ENCODE data around the gene PKD1. TPM values are rescaled to one million over a fixed set of nuclear protein-coding genes. Genes with fewer than 3 reads are reported as not detected.

Gene PKD1
- total RNA-seq, 1 experiment from 2014 or later, result 82.0 TPM

DNA sequence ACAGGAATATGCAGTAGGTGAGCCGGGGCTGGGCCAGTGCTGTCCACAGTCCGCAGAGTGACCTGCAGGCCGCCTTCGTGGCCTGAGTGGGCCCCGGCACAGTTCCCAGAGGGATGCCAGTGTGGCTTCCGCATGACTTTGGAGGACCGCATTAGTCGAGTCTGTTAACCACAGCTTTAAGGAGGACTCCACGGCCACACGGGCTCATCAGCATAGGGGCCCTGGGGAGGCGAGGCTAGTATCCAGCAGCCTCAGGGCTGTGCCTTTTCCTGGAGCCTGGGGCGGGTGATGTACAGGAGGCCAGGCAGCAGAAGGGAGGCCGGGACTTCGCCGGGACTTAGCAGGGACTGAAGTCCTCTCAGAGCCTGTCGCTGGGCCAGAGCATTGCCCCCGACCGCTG, 74.7 kb downstream of the PKD1 start:
- BruUV-seq (replicated peaks), result no TSS peak
- no peak for TF ChIP-seq CTCF (IDR thresholded peaks at IDR 0.05; ENCODE audit: unreplicated experiment)
- intact Hi-C loops (cut with micrococcal nuclease; ENCODE audit: unreplicated experiment), result no loop called here
- Mint-ChIP-seq H3K27me3 (ENCODE audit: unreplicated experiment) (no peaks in the 10 kb centered on the region), H3K4me1 (ENCODE audit: low read depth, unreplicated experiment) (no peaks in the 10 kb centered on the region), H3K36me3 (ENCODE audit: insufficient read depth, unreplicated experiment) (peaks cover 33% of the 10 kb centered on the region), H3K9me3 (ENCODE audit: low read depth, unreplicated experiment) (no peaks in the 10 kb centered on the region), H3K4me3 (ENCODE audit: low read depth, unreplicated experiment) (no peak overlapping the region), H3K27ac (ENCODE audit: unreplicated experiment) (no peak overlapping the region)
- CTCF ChIA-PET, result no interaction called here
- DNase-seq, result no peak

- no TSS peak for BruUV-seq (replicated peaks)
- CTCF ChIA-PET, result no interaction called here
- no peak for TF ChIP-seq CTCF (IDR thresholded peaks at IDR 0.05; ENCODE audit: unreplicated experiment)
- no peak for DNase-seq
- H3K27me3 Mint-ChIP-seq (ENCODE audit: unreplicated experiment), result no peaks in the 10 kb centered on the region
- no peak overlapping the region for H3K4me3 Mint-ChIP-seq (ENCODE audit: low read depth, unreplicated experiment)
- no peak overlapping the region for H3K27ac Mint-ChIP-seq (ENCODE audit: unreplicated experiment)
- intact Hi-C loops (cut with micrococcal nuclease; ENCODE audit: unreplicated experiment), result no loop called here
- no peaks in the 10 kb centered on the region for H3K9me3 Mint-ChIP-seq (ENCODE audit: low read depth, unreplicated experiment)
- peaks cover 36% of the 10 kb centered on the region for H3K36me3 Mint-ChIP-seq (ENCODE audit: insufficient read depth, unreplicated experiment)
- no peaks in the 10 kb centered on the region for H3K4me1 Mint-ChIP-seq (ENCODE audit: low read depth, unreplicated experiment)
Measured at GRCh38 chr16:2060346-2060745, 75.4 kb downstream of the PKD1 start.

- Mint-ChIP-seq H3K27ac (ENCODE audit: unreplicated experiment) (no peak overlapping the region), H3K4me3 (ENCODE audit: low read depth, unreplicated experiment) (no peak overlapping the region), H3K4me1 (ENCODE audit: low read depth, unreplicated experiment) (no peaks in the 10 kb centered on the region), H3K36me3 (ENCODE audit: insufficient read depth, unreplicated experiment) (peaks cover 41% of the 10 kb centered on the region), H3K27me3 (ENCODE audit: unreplicated experiment) (no peaks in the 10 kb centered on the region), H3K9me3 (ENCODE audit: low read depth, unreplicated experiment) (no peaks in the 10 kb centered on the region)
- TF ChIP-seq CTCF (IDR thresholded peaks at IDR 0.05; ENCODE audit: unreplicated experiment), result no peak
- BruUV-seq (replicated peaks), result no TSS peak
- CTCF ChIA-PET, result interaction anchor here (0.7 kb wide), 1 partner anchor 37 kb away, joined by 5 read pairs; no protein-coding TSS in a partner anchor
- intact Hi-C loops (cut with micrococcal nuclease; ENCODE audit: unreplicated experiment), result no loop called here
- no peak for DNase-seq
Measured at GRCh38 chr16:2058872-2059271, 76.8 kb downstream of the PKD1 start.

GRCh38 chr16:2058420-2058819, 77.3 kb downstream of the PKD1 start:
- no peak for TF ChIP-seq CTCF (IDR thresholded peaks at IDR 0.05; ENCODE audit: unreplicated experiment)
- Mint-ChIP-seq H3K27ac (ENCODE audit: unreplicated experiment) (no peak overlapping the region), H3K4me3 (ENCODE audit: low read depth, unreplicated experiment) (no peak overlapping the region), H3K27me3 (ENCODE audit: unreplicated experiment) (no peaks in the 10 kb centered on the region), H3K9me3 (ENCODE audit: low read depth, unreplicated experiment) (no peaks in the 10 kb centered on the region), H3K4me1 (ENCODE audit: low read depth, unreplicated experiment) (no peaks in the 10 kb centered on the region), H3K36me3 (ENCODE audit: insufficient read depth, unreplicated experiment) (peaks cover 45% of the 10 kb centered on the region)
- intact Hi-C loops (cut with micrococcal nuclease; ENCODE audit: unreplicated experiment), result no loop called here
- CTCF ChIA-PET, result interaction anchor here (0.7 kb wide), 1 partner anchor 37 kb away, joined by 5 read pairs; no protein-coding TSS in a partner anchor
- DNase-seq, result no peak
- no TSS peak for BruUV-seq (replicated peaks)
